Tongue (tissue), 2 donors: ENCODE measurements around the gene TBC1D22A. TPM values are rescaled to one million over a fixed set of nuclear protein-coding genes. Genes with fewer than 3 reads are reported as not detected.

Experiments
- DNase-seq: peaks from one replicate; pipeline ENCODE4 v3.0.0-alpha.2; 2015
- total RNA-seq: library from RNA; depleted of rRNA; stranded (reverse); fragments of >200 nt; gene quantifications from one replicate; pipeline ENCODE4 v1.2.3, GENCODE V29; 2014

Gene TBC1D22A
- total RNA-seq, 1 donor from 2014 or later, result 14.3 TPM

- DNase-seq, result no peak
Measured at GRCh38 chr22:47201996-47202818, 439.8 kb downstream of the TBC1D22A start.

DNA sequence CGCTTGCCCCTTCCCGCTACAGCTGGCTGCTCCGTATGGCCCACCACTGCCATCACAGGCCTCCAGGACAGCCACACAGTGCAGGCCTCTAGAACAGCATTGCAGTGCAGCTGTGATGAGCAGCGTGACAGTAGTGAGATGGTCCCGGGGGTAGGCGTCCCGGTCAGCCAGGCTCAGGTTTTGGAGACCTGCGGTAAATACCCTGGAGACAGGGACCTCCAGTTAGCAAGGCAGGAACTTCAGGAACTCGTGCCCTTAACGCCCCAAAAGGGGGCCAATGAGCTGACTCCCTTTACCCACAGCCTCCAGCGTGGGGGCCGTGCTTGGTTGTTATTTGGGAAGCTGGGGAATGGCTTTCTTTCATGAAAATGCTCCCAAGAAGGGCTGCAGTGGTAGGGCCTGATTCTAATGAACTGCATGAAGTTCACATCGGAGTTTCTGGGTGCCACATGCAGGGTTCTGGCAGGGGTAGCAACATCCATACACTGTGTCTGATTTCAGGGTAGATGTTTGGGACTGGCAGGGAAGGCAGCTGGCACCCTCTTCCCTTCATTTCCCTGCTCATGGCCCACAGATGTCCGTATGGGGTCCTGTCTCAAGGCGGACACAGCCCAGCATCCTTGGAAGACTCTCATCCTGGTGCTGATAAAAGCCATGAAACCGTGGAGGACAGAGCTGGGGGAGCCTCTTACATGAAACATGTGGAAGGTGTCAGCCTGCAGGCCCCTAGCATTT lies 440.5 kb downstream of the TBC1D22A start:
- no peak for DNase-seq

GRCh38 chr22:47203554-47203991 lies 441.1 kb downstream of the TBC1D22A start:
- no peak for DNase-seq

DNA sequence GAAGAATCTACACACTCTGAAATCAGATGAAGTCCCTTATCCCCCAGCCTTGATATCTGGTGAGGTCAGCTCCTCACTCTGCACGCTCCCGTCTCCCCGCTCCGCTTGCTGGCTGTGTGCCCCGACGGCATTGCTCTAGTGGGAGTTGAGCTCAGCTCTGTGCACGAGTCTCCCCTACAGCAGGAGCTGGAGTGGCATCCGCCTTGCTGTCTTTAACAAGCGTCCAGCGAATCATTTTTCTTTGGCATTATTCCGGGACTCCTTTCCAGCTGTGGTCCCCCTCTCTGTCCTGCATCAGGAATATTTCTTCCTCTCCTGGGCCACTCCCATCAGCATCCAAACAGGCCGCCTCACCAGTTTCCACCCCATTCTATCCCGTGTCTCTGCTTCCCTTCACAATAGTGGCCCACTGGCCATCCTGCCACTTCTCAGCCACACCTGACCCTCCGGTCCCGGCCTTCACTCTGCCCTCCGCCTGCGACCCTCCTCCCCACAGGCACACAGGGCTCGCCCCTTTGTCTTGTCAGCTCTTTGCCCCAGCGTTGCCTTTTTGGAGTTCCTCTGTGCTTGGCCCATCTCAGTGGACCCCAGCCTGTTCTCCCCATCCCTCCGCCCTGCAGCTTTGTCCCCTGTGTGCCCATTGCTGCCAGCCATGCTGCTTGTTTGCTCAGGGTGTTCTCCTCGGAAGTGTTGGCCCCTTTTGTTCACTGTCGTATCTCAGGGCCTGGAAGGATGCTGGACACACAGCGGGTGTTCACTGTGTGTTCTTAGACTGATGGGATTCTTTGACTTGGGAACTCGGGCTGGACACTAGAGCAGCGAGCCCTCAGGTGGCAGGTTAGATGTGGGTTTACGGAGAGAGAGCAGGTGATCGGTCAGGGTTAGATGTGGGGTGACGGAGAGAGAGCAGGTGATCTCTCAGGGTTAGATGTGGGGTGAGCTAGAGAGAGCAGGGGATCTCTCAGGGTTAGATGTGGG lies 441.8 kb downstream of the TBC1D22A start:
- peak; percentile 37 for DNase-seq

DNA sequence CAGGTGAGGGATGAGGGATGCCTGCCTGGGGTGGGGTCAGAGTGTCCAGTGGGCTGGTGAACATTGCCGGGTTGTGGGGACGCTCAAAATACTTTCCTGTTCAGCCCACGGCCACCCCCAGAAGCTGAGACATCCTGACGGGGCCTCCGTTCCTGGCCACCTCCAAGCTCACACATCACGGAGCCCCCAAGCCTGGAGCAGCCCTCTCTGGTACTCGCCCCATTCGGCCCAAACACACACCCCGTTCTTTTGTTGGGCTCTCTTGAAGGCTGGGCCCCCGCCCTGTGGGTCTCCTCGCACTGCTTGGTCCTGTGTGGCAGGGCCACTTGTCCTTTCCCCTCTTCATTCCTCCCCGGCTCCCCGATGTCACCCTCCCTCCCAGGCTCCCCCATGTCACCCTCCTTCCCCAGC lies 442.6 kb downstream of the TBC1D22A start:
- no peak for DNase-seq

- no peak for DNase-seq
Measured at GRCh38 chr22:47205554-47205953, 443.1 kb downstream of the TBC1D22A start.

DNA sequence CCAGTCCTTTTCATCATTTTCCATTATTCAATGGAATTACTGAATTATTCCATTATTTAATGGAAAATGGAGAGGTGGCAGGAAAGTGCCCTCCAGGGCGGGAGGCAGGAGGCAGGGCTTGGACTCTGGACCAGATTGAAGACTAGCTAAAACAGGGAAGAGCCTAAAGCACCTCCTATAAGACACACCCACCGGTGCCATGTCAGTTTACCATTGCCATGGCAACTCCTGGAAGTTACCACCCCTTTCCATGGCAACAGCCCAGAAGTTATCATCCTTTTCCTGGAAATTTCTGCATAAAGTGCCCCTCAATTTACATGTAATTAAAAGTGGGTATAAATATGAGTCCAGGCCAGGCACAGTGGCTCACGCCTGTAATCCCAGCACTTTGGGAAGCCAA lies 443.7 kb downstream of the TBC1D22A start:
- no peak for DNase-seq

DNA sequence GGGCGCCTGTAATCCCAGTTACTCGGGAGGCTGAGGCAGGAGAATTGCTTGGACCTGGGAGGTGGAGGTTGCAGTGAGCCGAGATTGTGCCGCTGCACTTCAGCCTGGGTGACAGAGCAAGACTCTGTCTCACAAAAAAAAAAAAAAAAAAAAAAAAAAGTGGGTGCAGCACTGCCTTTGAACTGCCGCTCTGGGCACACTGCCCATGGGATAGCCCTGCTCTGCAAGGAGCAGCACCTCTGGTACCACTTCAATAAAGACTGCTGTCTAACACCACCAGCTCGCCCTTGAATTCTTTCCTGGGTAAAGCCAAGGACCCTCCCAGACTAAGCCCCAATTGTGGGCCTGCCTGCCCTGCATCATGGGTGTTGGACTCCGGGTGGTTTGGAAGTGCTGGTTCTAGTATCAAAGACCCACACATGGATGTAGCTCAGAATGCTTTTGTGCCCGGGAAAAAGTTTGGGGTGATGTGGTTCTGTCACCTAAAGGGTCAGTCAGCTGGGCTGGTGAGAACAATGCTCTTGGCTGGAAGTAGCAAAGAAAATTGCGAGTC lies 444.3 kb downstream of the TBC1D22A start:
- DNase-seq, result no peak

DNA sequence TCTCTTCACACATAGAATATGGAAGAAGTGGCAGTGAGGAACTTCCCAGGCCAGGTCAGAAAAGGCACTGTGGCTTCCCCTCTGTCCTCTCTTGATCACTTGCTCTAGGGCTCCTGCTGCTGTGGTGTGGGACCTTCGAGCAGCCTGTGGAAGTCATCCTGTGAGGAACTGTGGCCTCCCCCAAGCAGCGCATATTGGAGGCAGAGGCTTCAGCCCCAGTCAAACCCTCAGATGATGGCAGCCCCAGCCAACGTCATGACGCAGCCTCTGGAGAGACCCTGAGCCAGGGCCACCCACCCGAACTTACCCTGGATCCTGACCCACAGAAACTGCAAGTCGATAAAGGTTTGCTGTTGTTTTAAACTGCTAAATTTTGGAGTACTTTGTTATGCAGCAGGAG lies 444.9 kb downstream of the TBC1D22A start:
- DNase-seq, result no peak

DNA sequence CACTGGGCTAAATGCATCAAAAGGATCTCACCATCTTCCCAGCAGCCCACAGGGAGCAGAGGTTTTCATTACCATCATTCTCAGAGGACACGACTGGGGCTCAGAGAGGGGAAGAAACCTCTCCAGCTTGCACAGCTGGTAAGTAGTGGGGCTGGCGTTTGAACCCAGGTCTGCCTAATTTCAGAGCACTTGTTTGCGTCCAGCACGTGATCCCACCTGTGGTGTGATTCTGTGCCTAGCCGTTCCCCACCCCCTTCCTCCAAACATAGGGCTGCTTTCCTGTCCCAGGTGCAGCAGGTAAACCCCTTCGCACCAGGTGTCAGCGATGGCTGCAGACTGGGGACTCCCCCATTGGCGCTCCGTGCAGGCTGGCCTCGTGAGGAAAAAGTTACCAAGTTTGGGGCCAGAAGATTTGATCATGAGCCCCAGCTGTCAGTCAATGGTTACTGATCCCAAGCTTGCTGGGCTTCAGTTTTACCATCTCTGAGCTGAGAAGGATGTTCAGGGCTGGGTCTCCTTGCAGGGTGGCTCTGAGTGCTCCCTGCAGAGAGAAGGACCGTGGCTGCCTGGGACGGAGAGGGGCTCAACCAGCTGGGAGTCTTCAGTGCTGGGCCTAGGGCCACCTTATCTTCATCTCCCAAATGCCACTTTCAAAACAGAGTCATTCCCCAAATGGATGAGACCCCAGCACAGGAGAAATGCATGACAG lies 445.6 kb downstream of the TBC1D22A start:
- no peak for DNase-seq

GRCh38 chr22:47208630-47209029 lies 446.2 kb downstream of the TBC1D22A start:
- DNase-seq, result no peak

DNA sequence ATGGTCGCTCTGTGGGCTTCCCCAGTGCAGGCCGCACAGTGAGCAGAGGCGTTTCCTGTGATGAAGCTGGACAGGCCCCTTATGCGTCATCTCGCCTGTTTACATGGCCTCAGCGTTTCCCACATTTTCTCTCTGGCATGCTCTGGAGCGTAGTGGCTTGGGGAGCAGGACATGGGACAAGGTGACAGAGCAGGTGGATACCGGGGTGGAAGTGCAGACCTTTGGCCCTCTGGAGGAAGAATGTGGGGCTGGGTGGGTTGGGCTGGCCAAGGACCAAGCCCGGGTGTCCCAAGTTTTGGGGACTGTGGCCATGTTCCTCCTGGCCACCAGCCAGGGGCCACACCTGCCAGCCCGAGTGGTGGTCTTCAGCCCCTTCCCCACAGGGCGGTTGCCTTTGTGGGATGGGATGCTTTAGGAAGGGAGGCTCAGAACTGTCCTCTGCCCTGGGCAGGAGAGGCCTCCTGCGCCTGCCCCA lies 446.6 kb downstream of the TBC1D22A start:
- DNase-seq, result no peak

DNA sequence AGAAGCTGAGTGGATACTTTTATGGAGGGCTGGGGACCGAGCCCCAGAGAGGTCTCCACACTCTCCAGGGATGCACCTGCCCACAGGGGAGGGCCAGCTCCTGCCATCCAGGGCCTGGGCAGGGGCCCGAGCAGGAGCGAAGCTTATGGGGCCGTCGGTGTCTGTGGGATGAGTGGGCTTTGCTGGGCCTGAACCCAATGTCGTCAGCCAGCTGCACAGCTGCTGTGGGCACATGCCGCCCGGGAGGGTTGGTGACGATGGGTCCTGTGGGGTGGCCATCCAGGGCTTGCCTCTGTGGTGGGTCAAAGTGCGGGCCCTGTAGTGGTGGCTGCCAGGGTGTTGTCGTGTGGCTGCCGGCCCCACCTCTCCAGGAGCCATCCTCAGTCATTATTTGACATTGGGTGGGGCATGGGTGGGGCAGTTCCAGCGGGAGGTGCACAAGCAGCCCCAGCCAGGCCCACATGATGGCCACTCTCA lies 447.1 kb downstream of the TBC1D22A start:
- no peak for DNase-seq

DNA sequence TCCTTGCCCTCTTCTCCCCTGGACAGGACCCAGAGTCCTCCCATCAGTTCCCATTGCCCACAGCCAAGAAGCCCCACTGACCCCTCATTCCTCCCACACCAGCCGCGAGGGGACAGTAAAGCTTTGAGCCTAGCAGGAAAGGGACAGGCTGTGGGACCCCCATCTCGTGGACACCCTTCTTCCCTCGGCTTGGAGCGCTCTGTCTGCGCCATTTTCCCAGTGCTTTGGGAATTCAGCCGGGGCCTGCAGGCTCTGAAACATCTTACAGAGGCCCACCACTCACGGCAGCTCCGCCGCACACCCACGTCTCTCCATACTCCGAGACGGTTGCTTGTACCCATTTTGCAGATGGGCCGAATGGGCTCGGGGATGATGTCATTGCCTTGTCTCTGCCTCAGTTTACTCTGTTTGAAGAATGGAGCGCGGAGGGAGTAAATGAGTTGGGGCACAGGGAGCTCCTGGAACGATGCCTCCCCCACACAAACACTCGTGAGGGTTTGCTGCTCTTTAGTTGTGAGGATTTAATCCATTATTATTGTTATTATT lies 447.7 kb downstream of the TBC1D22A start:
- DNase-seq, result no peak

GRCh38 chr22:47210686-47211085 lies 448.2 kb downstream of the TBC1D22A start:
- DNase-seq, result no peak

DNA sequence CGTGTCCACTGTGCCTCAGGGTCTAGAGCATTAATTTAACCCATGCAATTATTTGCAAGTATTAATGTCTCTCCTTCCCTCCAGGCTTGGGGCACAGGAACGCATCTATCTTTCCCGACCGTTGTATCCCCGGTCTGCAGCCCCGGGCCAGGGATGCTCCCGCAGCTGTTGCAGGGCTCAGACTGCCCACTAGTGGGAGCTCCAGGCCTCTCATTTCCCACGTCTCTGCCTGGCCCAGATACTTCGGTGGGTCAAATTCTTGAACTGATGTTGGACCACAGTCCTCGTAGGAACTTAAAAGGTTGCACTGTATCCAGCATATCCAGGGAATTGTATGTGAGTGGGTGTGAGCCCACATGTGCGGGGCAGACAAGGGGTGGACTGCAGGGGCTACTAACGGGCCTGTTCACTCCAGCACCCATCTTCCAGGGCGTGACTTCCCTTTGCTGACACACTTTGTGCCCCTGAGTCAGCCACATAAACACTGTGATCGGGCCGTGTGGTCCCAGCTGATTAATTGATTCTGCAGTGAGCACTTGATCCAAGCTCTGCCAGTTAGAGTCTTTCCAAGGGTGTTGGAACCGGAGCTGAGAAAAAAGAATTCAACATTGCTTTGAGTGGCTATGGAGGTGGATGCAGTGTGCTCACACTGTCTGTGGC lies 451.3 kb downstream of the TBC1D22A start:
- DNase-seq, result no peak

DNA sequence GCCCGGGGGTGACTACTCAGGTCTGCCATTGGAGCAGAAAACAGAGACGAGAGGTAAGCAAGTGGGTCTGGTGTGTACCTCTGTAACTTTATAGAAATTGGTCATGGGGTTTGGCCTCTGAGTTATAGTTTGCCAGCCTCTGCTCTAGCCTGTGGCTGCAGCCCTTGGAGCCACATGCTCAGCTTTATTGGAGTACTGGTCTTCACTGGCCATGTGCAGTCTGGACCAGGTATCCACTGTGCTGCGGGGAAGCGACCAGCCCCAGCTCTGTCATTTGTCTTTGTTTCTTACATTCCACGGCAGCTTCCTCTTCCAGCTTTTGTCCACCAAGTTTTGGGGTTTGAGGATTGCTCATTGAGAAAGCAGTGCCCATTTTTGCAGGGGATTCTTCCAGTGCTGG lies 453.4 kb downstream of the TBC1D22A start:
- DNase-seq, result no peak

- no peak for DNase-seq
Measured at GRCh38 chr22:47218671-47219070, 456.2 kb downstream of the TBC1D22A start.

DNA sequence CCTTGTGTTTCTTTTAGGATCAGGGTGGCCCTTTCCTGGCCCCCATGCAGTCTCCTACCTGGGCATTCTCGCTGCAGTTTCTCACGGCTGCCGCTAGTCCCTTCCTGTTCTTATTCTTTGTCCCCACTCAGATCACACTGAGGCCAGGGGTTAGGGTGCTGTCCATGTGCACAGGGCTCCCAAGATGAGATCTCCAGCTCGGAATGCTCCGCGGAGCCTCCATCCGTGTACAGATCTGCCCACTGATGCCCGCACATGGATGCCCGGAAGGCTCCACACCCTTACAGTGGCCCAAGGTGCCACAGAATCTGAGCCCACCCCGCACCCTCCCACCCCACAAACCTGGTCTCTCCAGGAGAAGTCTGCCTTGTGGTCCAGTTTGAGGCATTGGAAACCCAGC lies 457.3 kb downstream of the TBC1D22A start:
- DNase-seq, result no peak

DNA sequence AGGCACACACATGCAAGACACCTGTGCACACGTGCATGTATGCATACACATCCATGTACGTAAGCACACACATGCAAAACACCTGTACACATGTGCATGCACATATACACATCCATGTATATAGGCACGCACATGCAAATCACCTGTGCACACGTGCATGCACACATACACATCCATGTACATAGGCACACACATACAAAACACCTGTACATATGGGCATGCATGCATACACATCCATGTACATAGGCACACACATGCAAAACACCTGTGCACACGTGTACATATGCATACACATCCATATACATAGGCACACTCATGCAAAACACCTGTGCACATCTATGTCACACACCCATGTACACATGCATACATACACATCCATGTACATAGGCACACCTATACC lies 458.3 kb downstream of the TBC1D22A start:
- no peak for DNase-seq
